Measurements from ENCODE around the gene CA7.
"Not testable (repeated sequence)": the region's sequence is repeated elsewhere in the genome, so short reads cannot be mapped to it uniquely, and the experiment has no call there.

The CA7 gene

DNA sequence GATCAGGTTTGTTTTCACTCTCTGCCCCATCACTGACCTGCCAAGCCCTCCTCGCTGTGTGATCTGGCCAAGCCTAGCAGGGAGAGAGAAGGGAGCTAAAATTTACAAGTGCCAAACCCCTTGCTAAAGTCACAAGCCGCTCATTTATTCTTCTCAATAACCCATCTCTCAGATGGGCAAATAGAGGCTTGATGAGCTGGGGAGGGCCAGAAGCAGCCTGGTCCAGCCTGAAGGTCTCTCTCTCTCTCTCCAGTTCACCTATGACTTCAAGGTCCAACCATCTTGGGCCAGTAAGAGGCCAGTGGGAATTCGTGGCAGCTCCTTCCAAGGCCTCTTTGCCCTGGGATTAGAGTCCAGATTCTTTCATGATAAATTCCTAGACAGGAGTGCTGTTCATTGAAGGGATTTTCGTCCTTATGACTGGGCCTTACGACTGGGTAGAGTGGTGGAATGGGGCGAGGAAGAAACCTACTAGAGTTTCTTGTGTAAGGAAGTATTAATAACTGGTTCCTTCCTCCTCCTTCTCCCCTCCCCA lies 3.4 kb downstream of the CA7 start:
- DNase-seq, result no peak

DNA sequence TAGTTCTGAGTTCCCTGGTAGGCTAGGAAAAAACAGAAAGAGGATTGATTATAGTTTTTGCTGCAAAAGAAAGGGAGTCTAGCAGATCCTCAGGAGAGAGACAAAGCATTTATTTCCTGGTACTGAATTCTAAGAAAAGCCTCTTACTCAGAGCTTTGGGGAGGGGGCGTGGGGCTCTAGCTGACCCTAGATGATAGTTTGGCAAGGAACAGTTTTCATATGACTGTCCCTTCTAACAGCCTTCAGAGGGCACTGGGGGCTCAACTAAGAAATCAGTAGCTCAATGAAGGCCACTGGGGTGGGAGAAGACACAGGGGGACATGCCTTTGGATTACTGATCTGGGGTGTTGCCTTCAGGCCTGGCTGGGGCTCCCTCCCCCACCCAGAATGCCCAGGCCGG lies 4.0 kb downstream of the CA7 start:
- DNase-seq, result no peak

DNA sequence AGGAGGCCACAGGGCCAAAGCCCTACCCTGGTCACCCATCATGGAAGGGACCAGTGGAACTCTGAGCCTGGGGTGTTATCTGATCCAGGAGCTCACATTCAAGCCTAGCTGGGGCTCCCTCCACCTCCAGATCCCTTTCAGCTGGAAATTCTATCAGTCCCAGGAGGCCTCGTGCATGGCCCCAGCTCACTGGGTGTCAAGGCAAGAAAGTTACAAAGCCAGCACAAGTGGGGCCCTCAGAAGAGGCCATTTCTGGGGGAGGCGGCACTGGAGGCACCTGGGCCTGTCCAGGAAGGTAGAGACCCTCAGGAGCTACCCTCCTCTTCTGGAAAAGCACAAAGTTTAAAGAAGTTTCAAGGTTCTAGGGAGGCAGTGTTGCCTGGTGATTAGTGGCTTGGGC lies 4.8 kb downstream of the CA7 start:
- DNase-seq, result no peak

DNA sequence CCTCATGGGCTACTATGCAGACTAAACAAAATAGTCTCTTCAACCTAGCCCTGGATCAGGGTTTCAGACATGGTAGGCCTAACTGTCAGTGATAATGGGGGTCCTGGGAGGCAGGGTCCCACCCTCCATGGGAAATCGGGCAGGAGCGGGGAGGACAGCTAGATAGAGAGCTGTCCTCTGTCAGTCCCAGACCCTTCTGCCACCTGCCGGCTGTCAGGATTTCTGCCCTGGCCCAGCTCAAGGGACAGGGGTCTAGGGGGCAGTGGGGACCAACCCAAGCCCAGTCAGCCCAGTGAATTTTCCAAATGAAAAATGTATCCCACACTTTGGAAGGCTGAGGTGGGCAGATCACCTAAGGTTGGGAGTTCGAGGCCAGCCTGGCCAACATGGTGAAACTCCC lies 5.3 kb downstream of the CA7 start:
- DNase-seq, result no peak

DNA sequence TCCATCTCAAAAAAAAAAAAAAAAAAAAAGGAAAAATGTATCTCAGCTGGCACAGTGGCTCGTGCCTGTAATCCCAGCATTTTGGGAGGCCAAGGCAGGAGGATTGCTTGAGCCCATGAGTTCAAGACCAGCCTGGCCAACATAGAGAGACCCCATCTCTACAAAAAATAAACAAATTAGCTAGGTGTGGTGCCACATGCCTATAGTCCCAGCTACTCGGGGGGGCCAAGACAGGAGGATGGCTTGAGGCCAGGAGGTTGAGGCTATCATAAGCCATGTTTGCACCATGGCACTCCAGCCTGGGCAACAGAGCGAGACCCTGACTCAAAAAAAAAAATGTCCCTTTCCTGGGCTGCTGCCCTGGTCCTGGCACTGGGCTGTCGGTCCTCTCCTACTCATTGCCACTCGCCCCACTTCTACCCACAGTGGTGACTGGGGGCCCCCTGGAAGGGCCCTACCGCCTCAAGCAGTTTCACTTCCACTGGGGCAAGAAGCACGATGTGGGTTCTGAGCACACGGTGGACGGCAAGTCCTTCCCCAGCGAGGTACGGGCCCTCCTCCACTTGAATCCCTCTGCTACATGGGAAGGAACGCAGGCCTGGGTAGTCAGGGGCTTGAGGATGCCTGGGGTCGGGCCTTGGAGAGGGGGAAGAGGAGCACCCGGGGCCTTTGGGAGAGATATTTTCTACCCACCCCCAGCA lies 6.1 kb downstream of the CA7 start:
- DNase-seq, result no peak

DNA sequence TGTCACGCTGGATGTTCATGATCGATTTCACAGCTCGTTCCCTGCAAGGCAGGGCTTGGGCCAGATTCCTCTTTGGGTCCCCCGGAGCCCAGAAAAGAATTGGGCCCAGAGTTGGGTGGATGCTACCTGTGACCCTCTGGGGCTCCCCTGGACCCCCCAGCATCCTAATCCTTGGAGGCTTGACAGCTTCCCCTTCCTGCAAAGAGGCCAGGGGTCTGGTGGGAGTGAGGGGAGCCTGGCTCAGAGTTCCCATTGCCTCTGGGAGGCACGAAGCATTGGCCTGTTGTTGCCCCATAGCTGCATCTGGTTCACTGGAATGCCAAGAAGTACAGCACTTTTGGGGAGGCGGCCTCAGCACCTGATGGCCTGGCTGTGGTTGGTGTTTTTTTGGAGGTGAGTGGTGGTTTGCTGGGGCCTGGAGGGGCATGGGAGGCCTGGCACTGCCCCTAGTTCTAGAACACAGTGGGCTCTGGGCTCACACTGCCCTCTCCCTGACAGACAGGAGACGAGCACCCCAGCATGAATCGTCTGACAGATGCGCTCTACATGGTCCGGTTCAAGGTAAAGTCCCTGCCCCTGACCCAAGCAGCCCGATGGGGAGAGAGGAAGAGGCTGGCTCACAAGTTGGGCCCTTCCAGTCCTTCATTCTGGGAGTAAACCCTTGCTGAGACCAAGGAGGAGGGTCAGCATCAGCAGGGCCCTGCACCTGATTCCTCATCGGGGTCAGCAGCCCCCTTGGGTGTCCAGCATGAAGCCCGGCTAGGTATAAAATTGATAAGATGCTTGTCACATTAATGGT lies 7.2 kb downstream of the CA7 start:
- DNase-seq, result no peak

DNA sequence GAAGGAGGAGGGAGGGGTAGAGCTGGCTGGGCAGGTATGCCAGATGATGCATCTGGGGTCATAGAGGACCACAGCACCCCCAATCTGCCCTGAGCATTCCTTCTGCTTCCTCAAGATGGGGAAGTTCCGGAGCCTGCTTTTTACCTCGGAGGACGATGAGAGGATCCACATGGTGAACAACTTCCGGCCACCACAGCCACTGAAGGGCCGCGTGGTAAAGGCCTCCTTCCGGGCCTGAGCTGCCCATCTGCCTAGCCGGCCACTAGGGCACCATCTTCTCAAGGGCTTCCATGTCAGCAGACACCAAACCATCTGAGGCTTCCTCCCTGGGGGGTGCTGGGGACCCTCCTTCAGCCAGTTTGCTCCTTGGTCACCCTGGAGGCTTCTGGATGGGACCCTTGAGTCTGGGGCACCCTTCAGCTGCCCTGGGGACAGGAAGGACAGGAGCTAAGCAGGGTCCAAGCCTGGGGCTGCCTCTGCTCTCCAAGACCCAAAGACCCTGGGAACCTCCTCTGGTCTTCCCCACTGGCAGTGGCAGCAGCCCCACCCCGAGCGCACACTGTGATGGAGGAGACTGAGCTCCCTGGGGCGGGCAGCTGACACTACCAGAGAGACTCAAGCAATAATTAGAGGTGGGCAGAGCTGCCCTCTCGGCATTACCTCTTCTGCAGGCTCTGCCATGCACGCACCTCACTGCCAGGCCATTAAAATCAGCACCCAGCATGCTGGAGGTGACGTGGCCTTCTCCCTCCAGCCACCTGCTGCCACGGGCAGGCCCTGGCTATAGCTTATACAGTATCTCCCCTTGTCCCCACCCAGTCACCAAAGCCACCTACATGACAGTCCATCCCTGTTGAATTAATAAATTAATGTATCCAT lies 9.3 kb downstream of the CA7 start:
- no peak for DNase-seq

DNA sequence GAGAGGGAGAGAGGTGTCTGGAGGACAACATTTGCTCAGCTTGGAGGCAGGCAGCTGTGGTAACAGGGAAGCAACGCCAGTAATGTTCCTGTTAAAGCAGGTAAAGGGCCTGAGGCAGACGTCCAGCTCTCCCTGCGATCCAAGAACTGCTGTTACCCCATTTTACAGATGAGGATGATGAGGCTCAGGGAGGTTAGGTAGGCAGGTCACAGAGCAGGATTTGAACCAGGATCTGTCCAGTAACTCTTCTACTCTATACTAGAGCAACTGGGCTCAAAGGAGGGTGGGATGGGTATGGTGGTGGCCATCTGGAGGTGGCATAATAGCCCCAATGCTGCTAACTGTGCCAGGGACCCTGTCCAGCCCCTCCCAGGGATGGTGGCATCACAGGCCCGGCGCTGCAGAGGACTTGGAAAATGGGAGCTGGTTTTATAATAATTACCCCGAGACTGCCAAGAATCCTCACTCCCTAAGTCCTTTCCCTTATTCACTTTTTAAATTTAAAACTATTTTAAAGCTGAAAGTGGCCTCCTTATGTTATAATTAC lies 12.0 kb downstream of the CA7 start:
- DNase-seq, result no peak

DNA sequence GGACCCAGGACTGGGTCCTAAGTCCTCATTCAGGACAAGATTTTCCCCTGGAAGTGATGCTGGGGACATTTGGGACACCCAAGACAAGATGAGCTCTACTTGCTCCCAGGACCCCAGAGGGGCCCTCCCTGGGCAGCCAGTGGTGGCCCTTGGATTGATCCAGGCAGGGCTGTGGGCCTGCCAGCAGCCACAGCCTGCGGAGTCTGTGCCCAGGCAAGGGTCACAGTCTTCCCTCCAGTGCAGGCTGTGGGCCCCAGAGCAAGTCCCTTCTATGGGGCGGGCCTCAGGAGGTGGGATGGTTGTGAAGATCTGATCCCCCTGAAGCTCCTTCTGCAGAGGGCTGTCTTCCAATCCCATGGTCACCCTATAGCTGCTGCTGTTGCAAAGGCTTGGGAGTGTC lies 12.6 kb downstream of the CA7 start:
- no peak for DNase-seq

DNA sequence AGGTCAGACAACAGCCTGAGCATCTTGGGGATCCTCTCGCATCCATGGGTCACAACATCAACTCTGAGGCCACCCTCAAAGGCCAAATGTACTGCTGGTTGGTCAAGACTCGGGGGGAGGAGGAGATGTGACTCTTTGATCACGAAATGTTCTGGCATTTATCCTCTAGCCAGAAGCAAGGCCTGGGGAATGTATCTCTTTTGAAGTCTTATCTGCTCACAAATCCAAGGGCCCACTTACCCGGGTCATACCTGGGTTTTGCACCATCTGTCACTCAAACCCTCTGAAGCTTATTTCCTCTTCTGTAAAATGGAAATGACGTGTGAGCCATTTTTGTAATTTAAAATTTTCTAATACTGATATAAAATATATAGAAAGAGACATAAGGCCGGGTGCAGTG lies 13.2 kb downstream of the CA7 start:
- no peak for DNase-seq

DNA sequence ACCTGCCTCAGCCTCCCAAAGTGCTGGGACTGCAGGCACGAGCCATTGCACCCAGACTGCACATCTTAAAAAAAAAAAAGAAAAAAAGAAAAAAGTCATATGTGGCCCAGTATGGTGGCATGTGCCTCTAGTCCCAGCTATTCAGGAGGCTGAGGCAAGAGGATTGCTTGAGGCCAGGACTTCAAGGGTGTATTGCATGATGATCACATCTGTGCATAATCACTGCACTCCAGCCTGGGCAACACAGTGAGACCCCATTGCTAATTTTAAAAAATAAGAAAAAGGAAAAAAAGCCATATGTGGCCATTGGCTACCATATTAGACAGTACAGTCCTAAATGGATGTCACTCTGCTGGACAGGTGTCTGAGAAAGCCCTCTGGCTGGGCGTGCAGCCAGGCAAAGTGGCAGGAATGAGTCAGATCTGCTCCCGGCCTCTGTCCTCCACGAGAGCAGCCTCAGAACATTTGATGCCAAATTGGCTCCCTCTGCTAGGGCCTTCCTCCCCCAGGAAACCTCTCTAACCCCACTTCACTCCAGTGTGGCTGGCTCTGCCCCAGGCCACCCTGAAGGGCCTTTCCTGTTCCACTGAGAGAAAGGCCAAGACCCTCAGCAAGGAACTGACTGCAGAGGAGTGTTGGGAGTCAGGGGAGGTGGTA lies 14.7 kb downstream of the CA7 start:
- DNase-seq, result no peak

DNA sequence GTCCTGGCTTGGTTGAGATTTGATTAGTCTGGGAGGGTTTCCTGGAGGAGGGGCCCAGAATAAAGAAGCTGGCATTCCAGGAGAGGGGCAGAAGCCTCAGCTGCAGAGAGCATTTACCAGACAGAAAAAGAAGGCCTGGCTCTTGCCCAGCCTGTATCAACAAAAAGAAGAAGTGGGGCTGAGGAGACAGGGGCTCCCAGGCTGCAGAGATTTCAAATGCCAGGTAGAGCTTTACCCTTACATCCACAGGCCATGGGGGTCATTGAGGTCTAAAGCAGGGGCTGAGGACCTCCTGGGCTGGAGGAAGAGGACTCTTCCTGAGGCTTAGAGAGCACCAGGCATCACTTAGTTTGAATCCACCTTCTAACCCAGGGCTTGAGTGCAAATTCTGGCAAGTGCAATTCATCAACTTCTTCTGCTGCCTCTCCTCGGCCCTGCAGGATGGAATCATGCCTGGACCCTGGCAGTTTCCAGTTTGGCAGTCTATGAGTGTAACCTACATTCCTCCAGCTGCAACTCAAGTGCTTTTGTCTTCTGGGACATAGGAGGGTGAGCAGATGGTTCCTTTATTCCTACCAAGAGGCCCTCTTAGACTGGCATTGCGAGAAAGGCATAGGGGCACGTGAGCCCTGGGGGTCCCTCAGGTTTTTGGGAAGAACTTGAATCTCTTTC lies 15.3 kb downstream of the CA7 start:
- DNase-seq, result no peak

DNA sequence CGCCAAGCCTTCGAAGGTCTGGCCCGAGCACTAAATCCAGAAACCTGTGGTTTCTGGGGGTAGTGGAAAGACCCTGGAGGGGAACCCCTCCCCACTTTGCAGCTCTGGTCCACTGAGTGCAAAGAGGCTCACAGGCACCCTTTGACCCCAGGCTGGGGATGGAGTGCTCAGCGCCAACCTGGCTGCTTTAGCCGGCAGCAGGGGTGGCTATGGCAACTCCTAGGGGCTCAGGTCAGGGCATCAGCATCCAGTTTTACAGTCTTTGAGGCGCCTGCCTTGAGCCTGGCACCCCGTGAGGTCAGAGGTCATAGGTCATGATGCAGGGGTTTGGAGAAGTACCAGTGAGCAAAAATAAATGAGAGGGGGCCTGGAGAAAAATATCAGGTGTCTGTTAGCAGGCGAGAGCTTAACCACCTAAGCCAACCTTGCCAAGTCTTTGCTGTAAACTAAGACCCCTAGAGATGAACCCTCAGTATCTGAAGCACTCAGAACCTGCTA lies 17.9 kb downstream of the CA7 start:
- DNase-seq, result no peak

DNA sequence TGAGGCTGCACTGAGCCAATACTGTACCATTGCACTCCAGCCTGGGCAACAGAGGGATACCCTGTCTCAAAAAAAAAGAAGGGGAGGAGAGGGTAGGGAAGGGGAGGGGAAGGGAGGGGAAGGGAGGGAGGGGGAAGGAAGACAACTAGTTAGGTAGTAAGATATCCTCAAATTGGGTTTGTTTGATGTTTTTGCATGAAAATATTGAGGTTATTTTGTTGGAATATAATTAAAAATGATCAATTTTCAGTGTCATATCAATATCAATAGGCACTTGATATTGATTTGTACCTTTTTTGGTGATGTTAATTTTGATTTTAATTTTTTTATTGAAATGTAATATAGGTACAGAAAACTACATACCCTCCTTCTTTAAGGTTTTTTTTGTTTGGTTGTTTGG lies 19.5 kb downstream of the CA7 start:
- DNase-seq, result no peak

DNA sequence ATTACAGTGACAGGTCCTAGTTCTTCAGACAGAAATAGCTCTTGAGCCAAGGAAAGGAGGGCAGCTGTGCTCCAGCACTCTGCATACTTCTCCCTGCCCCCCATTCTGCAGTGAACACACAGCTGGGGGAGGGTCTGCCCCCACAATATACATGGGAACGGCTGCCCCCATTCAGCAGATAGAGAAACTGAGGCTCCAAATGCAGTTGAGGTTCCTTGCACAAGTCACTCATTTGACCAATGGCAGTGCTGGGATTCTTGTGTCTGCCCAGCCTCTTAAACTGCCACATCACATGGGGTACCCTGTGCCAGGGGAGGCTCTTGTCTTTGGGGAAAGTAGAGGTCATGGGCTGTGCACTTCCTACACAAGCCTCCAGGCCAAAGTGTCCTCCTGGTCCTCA lies 25.2 kb downstream of the CA7 start:
- DNase-seq, result no peak

DNA sequence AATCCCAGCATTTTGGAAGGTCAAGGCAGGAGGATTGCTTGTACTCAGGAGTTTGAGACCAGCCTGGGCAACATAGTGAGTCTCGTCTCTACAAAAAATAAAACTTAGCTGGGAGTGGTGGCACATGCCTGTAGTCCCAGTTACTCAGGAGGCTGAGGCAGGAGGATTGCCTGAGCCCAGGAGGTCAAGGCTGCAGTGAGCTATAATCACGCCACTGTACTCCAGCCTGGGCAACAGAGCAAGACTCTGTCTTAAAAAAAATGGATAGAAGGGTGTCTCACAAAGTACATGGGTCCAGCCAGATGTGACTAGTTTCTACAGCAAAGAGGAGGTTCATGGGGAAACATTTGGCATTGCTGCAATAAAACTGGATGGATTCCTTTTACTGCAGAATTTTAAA lies 27.1 kb downstream of the CA7 start:
- DNase-seq, result not testable (repeated sequence)

DNA sequence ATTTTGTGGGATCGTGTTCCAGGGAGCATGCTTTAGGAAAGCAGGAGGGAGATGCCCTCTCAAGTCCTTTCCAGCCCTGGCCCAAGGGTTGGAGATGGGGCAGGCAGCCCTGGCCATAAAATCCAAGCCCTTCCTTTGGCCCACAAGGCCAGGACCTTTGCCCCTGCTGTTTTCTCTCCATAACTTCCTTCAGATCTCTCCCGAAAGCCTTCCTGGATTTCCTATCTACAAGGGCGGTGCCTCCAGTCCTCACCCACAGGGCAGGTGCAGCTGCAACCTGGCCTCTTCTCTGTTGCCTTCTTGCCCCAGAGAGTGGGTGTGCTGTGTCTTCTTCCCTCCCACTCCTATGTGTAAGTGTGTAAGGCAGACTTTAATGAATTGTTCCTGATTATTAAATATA lies 27.6 kb downstream of the CA7 start:
- DNase-seq, result no peak

DNA sequence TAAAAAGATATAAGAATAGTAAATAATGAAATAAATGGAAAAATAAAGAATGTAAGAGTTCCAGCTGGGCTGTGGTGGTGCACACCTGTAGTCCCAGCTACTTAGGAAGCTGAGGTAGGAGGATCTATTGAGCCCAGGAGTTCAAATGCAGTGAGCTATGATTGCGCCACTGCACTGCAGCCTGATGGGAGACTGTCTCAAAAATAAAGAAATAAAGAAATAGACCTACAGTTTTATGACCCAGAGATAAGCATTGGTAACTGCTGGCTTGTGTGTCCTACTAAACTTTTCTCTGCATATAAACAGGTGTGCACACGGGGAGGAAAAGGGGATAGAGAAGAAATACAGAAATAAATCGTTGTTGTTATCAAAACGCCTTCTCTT lies 28.3 kb downstream of the CA7 start:
- no peak for DNase-seq

DNA sequence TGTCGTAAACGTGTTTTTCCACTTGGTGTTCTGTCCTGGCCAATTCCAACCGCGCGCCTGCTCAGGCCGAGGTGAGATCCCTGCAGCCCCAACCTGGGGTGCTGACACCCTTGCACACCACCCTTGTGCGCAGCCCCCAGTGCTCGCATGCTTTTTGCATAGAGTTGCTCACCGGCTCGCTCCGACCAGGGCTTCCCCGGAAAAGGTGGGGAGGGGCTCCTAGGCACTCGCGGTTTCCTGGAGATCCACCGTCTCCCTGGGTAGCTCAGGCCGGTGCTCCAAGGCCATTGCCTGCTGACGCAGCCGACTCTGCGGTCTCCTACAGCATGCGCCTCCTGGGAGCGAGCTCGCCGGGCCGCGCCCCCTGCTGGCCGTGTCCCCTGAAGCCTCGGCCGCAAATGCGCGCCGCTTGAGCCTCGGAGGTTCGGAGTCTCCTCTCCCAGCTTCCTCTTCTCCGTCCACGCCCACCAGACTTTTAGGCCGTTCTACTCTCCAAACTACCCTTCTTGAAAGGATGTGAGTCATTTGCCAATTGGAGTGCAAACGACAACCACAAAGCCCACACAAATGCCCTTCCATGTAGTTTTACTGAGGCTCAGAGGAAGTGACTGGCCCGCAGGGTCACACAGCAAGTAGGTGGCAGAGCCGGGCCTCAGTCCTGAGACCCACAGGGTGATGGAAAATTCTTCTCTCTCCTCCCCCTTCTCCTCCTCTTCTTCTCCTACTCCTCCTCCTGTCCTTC lies 28.9 kb downstream of the CA7 start:
- DNase-seq, result peak; percentile 99

DNA sequence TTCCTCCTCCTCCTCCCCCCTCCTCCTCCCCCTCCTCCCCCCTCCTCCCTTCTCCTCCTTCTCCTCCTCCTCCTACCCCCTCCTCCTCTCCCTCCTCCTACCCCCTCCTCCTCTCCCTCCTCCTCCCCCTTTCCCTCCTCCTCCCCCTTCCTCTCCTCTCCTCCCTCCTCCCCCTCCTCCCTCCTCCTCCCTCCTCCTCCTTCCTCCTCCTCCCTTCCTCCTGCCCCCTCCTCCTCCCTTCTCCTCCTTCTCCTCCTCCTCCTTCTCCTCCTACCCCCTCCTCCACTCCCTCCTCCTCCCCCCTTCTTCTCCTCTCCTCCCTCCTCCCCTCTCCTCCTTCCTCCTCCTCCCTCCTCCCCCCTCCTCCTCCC lies 29.5 kb downstream of the CA7 start:
- DNase-seq, result no peak

DNA sequence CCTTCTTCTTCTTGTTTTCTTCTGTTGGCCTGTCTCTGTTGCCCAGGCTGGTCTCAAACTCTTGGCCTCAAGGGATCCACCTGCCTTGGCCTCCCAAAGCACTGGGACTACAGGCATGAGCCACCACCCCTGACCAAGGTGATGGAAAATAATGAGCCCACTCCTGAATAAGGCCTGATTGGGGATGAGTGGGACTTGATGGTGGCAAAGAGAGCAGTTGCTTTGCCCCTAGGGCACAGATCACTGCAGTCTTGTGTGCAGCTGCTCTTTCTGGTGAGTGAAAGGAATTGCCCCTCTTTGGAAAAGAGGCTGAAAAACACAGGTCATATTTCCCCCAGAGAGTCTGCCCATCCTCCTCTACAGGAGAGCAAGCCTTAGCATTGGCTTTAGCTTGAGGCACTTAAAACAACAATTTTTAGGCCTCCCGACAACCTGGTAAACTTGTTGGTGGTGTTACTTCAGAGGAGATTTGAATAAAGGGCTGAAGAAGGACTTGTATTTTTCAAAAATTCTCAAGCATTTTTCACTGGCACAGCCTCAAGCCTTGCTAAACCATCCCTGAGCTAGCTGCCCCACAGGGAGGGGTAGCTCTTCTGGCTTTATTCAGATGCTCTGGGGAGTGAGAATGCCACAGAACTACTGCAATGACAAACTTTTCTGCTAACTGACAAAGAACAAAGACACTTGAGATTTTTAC lies 30.0 kb downstream of the CA7 start:
- no peak for DNase-seq

Data from SIG-M5 (cell line).